Measurements from ENCODE around the gene PPARA. TPM values are rescaled to one million over a fixed set of nuclear protein-coding genes. Genes with fewer than 3 reads are reported as not detected.
"Not testable (repeated sequence)": the region's sequence is repeated elsewhere in the genome, so short reads cannot be mapped to it uniquely, and the experiment has no call there.

Gene PPARA
- total RNA-seq, 1 experiment from 2014 or later, result 10.7 TPM

GRCh38 chr22:46138058-46138797, 12.1 kb upstream of the PPARA start:
- in situ Hi-C loops (cut with HindIII; ENCODE audit: low pct_unique_long_range_greater_than_20kb, low sequenced_read_pairs), result no loop called here
- BruUV-seq (replicated peaks), result no TSS peak
- Histone ChIP-seq H3K4me1 (ENCODE audit: control insufficient read depth, insufficient read depth, low read length) (no peaks in the 10 kb centered on the region), H3K27ac (ENCODE audit: low read length) (no peak overlapping the region), H3K27me3 (ENCODE audit: control insufficient read depth, insufficient read depth, low read length) (no peaks in the 10 kb centered on the region), H3K9me3 (ENCODE audit: control insufficient read depth, insufficient read depth, low read depth, low read length) (no peaks in the 10 kb centered on the region), H3K4me3 (ENCODE audit: low read depth in 2 of 2, low read length in 2 of 2) (no peak overlapping the region), H3K36me3 (ENCODE audit: control insufficient read depth, insufficient read depth, low read length) (no peaks in the 10 kb centered on the region)
- intact Hi-C loops (cut with micrococcal nuclease; ENCODE audit: unreplicated experiment), result no loop called here
- ATAC-seq (no peak), DNase-seq (ENCODE audit: low read depth, low spot score) (no peak)
- POLR2A ChIA-PET, result no interaction called here
- CTCF ChIA-PET, result no interaction called here
- no peak for TF ChIP-seq CTCF (IDR thresholded peaks at IDR 0.05)
- no peak for TF ChIP-seq SIN3A (IDR thresholded peaks at IDR 0.05; ENCODE audit: borderline replicate concordance, insufficient read depth, low read depth, low read length)
- no peak for TF ChIP-seq REST (IDR thresholded peaks at IDR 0.05; ENCODE audit: insufficient read depth in 1 of 2, low read depth in 2 of 2, low read length in 1 of 2)
- no peak for TF ChIP-seq TCF7L2 (IDR thresholded peaks at IDR 0.05; ENCODE audit: low read depth, low read length)
- TF ChIP-seq POLR2AphosphoS5 (IDR thresholded peaks at IDR 0.05; ENCODE audit: low read depth, low read length), result no peak

DNA sequence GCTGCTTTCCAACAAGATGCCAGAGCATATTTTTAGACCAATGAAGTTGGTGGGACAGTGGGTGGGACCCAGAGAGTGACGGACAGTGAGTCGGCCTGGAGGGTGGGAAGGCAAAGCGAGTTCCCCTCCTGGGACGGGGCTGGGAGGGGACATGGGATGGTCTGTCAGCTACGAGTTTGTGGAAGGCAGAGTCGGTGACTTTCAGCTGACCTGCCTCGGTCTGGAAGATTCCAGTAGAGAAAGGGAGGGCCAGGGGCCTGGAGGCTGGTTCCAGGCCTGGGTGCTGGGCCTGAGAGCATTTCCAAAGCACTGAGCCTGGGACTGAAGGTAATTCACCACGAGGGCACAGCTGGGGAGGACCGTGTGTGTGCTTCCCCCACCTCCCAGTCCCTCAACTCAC, 10.9 kb upstream of the PPARA start:
- DNase-seq (ENCODE audit: low read depth, low spot score); H3K4me3 ChIP-seq (ENCODE audit: low read depth in 2 of 2, low read length in 2 of 2); H3K9me3 ChIP-seq (ENCODE audit: control insufficient read depth, insufficient read depth, low read depth, low read length); H3K36me3 ChIP-seq (ENCODE audit: control insufficient read depth, insufficient read depth, low read length); BruUV-seq (replicated peaks); intact Hi-C loops (cut with micrococcal nuclease; ENCODE audit: unreplicated experiment); POLR2A ChIA-PET; in situ Hi-C loops (cut with HindIII; ENCODE audit: low pct_unique_long_range_greater_than_20kb, low sequenced_read_pairs); H3K27me3 ChIP-seq (ENCODE audit: control insufficient read depth, insufficient read depth, low read length); H3K27ac ChIP-seq (ENCODE audit: low read length); ATAC-seq; H3K4me1 ChIP-seq (ENCODE audit: control insufficient read depth, insufficient read depth, low read length): not testable (repeated sequence)
- CTCF ChIA-PET, result interaction anchor here (0.6 kb wide), 1 partner anchor 9 kb away, joined by 3 read pairs; no protein-coding TSS in a partner anchor

GRCh38 chr22:46139895-46140350, 10.4 kb upstream of the PPARA start:
- BruUV-seq (replicated peaks), result no TSS peak
- Histone ChIP-seq H3K4me1 (ENCODE audit: control insufficient read depth, insufficient read depth, low read length) (no peaks in the 10 kb centered on the region), H3K4me3 (ENCODE audit: low read depth in 2 of 2, low read length in 2 of 2) (no peak overlapping the region), H3K27me3 (ENCODE audit: control insufficient read depth, insufficient read depth, low read length) (no peaks in the 10 kb centered on the region), H3K36me3 (ENCODE audit: control insufficient read depth, insufficient read depth, low read length) (no peaks in the 10 kb centered on the region), H3K27ac (ENCODE audit: low read length) (no peak overlapping the region), H3K9me3 (ENCODE audit: control insufficient read depth, insufficient read depth, low read depth, low read length) (no peaks in the 10 kb centered on the region)
- ATAC-seq (no peak), DNase-seq (ENCODE audit: low read depth, low spot score) (no peak)
- intact Hi-C loops (cut with micrococcal nuclease; ENCODE audit: unreplicated experiment), result no loop called here
- in situ Hi-C loops (cut with HindIII; ENCODE audit: low pct_unique_long_range_greater_than_20kb, low sequenced_read_pairs), result no loop called here
- TF ChIP-seq CTCF (IDR thresholded peaks at IDR 0.05), result no peak
- TF ChIP-seq SIN3A (IDR thresholded peaks at IDR 0.05; ENCODE audit: borderline replicate concordance, insufficient read depth, low read depth, low read length), result no peak
- TF ChIP-seq TCF7L2 (IDR thresholded peaks at IDR 0.05; ENCODE audit: low read depth, low read length), result no peak
- TF ChIP-seq POLR2AphosphoS5 (IDR thresholded peaks at IDR 0.05; ENCODE audit: low read depth, low read length), result no peak
- TF ChIP-seq REST (IDR thresholded peaks at IDR 0.05; ENCODE audit: insufficient read depth in 1 of 2, low read depth in 2 of 2, low read length in 1 of 2), result no peak
- CTCF ChIA-PET, result no interaction called here
- POLR2A ChIA-PET, result no interaction called here

Measured in Panc1 (cell line).